NAMALWA (cell line): ENCODE data around the gene CHST15.

Experiments
- DNase-seq: peaks from one replicate; pipeline ENCODE4 v3.0.0-alpha.2; 2015; ENCODE audit warnings: low spot score

Gene CHST15

DNA sequence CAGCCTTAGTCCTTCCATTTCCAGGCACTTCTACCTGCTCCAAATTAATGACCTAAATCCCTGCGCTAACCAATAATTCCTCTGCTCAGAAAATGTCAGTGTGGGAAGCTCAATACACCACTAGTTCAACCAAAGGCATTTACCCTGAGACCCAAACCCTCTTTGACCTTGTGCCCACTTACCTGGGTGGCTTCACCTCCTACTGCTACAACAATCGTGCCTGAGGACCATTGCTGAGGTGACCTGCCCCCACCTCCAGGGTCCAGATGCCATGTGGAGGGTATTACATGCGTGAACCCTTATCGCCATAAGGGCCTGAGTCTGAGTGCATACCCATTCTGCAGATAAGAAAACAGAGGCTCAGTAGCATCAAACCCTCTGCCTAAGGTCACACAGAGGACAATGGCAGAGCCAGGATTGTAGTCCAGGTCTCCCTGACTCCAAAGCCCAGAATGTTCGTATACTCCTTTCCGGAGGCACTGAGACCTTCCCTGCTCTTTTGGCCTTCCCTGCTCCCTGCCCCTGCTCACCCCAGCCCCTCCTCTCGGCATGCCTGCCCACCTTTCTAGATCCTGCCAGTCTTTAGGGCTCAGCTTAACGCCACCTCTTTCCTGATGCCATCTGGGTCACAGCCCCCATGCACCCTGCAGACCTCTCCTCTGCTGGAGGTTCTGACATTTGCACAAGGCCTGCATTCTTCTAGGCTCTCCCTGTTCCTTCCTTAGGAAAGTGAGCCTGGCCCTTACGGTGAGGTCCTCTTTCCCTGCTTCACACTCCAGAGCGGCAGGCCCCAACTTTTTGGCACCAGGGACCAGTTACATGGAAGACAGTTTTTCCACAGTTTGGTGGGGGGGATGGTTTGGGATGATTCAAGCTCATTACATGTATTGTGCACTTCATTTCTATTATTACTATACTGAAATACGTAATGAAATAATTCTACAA is 94.9 kb downstream of the CHST15 start:
- DNase-seq: no peak

DNA sequence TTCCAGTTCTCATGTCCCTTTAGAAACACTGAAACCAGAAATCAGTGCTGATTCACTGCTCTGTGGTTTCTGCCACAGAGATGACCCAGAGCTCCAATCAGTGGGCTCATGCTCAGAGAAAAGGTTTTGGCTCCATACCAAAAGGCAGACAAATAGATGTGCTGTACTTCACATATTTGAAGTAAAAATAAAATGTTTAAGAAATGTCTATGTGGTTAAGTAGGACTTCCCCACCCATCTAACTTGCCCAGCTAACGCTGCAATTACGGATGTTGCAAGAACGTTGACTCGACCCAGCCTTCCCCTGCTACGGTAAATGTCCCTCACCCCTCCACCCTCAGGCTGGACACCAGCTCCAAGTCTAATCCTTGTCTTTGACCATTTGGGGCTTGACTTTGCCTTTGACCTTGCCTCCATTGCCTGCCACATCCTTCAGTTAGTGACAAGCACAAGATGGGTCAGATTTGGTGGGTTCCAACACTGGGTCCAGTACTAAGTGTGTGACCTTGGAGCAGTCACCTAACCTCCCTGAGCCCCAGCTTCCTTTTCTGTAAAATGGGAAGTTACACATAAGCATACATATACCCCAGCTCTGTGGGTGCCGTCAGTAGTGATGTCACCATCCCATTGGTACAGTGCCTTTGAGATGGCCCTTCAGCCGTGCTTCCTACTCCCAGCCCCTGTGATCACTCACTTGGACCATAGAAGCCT is 95.8 kb downstream of the CHST15 start:
- no peak for DNase-seq

DNA sequence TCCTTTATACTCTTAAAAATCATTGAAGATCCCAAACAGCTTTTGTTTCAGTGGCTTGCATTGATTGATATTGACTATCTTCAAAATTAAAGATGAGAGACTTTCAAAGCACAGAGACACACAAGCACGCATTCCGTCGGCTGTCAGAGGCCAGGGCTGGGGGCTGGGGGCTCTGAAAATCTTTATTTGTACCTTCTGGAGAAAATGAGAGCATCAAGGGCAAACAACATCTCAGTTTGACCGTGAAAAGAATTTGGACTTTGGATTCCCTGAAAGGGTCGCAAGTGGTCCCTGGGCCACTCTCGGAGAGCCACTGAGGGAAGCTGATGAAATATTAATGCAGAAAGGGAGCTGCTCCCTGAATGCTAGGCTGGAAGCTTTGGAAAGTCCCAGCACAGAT is 96.4 kb downstream of the CHST15 start:
- DNase-seq: no peak

DNA sequence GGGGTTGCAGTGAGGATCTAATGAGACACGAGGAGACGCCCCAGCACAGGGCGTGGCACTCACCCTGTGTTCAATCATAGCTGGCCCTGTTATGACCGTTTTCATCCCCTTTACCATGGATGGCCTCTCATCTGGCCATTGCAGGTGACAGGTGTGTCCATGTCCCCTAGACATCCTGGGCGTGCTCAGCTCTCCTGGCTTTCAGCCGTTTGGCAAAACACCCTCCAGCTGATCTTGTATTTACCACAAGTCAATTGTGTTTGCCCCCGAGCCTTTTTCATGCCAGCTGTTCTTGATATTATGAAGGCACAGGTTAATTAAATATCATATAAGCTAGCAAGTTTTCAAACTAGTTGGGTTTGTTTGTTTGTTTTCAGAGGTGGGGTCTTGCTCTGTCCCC is 97.1 kb downstream of the CHST15 start:
- no peak for DNase-seq

DNA sequence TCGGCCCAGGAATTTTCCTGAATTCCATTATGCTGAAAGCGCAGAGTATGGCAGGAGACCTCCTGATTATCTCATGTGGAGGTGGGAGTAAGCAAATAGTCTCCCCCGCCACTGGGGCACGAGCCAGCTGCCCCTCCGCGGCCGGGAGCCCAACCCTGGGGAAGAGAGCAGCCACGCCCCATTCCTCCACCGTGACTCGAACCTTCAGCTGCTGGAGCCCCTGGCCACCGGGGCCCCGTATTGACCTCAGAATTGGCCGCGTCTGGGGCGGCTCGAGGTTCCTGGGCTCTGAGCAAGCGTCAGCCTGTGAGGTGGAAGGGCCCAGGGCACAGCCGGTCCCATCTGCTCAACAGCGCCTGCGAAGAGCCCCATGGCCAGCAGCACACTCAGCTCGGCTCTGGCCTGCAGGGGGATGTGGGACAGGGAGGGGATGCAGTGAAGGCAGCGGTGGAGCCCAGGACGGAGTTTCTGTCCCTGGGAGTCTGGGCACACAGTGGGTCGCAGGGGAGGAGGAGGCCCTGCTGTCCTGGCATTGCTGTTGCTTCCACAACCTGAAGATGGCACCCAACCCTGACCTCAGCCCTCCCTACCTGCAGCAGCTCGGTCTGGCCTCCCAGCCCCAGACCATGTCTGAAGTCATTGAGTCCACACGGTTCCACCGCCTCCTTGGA is 97.8 kb downstream of the CHST15 start:
- DNase-seq: peak; percentile 74

DNA sequence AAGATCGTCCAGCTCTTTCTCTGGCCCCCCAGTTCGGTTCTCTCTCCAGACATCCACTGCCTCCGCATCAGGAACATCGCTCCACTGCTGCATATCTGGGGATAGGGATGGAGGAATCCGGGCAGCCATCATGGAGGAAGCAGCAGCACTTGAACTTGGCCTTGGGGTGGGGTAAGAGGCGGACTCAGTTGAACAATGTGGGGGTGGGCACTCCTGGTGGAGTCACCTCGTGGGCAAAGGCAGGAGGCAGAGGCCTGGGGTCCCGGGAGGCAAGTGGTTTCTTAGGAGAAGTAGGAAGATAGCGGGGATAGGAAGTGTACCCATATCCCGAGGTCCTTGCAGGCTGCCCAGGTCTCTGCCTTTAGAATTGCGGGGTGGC is 98.3 kb downstream of the CHST15 start:
- no peak for DNase-seq

DNA sequence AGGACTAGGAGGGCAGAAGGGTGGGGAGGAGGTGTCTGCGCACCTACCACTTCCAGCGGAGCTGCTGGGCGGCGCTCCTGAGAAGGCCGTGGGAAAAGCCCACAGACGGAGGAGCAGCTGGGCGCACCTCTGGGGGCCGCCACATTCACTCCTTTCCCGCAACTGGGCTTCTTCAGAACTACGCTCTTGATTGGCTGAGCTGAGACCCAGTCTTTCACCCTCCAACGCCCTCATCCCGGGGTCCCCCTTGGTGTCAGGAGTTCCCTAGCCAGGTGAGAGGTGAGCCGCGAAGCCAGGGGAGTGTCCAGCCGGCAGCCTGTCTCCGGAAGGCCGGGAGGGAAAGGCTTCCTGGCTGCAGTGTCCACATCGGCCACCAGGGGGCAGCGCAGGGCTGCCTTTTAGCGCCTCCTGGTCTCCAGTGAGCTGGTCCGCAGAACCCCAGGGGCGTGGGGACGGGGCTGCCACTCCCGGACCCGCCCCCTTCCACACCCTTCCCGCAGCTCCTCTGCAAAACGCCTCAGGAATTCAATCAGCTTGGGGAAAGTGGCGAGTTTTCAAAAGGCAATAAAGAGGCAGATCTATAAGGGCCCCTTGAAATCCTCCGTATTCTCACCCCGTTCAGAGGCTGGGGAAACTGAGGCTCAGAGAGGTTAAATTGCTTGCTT is 98.8 kb downstream of the CHST15 start:
- DNase-seq: peak; percentile 88

DNA sequence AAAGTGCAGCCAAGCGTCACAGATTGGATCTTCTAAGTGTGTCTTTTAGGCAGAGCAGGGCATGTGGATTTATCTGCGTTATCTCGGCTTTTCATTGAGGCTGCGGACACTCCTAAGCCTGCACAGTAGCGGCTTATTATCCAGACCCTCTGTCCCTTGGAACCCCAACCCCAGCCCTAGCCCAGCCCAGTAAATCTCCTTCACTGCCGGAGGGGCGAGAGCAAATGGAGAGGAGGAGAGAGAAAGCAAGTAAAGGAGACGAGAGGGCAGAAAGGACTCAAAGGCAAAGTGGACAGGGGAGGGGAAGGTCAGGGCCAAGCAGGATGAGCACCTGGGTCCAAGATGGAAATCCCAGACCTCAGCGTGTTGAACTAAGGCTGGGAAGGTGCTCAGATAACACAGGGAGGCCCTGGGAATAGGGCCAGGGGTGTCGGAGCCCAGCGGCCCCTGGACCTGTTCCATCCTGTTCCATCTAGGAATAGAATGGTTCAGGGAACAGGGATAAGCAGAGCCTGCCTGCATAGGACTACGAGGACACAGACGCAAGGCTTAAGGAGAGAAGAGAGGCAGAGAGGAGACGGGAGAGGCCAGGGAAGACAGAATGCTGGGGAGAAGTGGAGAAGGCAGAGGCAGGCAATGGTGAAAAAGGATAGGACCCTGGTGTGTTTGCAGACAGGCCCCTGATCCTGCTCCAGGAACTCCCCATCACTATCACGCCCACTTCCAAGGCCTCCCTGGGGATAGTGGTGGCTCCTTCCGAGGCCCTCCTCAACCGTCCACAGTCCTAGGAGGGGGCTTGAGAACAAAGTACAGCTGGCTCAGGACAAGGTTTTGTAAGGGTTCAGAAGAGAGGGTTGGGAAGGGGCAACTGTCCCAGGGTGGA is 99.6 kb downstream of the CHST15 start:
- DNase-seq: no peak

DNA sequence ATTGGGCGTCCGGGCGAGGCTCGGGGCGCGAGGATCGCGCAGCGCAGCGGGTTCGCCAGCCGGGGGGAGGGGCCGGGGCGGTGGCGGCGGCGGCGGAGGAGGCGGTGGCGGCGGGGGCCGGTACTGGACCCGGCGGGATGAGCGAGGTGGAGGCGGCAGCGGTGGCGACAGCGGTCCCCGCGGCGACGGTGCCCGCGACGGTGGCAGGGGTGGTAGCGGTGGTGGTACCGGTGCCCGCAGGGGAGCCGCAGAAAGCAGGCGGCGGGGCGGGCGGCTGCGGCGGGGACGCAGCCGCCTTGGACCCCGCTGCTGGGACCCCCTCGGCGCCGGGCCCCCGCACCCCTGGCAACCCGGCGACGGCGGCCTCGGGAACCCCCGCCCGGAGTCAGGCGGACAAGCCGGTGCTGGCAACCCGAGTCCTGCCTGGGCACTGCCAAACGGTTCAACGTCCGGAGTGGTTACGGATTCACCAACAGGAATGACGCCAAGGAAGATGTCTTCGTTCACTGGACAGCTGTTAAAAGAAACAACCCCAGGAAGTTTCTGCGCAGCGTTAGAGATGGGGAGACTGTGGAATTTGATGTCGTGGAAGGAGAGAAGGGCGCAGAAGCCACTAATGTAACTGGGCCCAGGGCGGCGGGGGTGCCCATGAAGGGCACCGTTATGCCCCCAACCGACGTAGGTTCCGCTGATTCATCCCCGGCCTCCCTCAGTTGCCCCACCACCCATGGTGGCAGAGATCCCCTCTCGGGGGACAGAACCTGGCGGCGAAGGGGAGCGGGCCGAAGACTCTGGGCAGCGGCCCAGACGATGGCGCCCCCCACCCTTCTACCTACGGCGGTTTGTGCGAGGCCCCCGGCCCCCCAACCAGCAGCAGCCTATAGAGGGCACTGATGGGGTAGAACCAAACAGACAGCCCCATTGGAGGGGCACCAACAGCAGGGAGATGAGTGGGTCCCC is 101.5 kb downstream of the CHST15 start:
- DNase-seq: no peak

DNA sequence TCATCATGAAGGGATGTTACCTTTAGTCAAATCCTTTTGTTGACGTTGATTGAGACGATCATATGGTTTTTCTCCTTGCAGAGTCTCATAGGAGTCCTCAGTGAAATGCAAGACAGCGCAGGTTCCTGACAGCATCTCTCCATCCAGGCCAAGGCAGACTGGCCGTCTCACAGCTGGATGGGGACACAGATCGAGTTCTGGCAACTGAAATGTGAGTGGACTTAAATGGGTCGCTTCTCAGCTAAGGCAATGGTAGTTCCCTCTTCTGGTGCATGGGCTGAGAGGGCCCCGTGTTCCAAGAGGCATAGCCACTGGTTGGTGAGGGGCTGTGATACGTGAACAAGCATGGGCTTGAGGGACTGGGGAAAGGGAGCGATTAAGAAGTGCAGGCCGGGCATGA is 102.5 kb downstream of the CHST15 start:
- no peak for DNase-seq

DNA sequence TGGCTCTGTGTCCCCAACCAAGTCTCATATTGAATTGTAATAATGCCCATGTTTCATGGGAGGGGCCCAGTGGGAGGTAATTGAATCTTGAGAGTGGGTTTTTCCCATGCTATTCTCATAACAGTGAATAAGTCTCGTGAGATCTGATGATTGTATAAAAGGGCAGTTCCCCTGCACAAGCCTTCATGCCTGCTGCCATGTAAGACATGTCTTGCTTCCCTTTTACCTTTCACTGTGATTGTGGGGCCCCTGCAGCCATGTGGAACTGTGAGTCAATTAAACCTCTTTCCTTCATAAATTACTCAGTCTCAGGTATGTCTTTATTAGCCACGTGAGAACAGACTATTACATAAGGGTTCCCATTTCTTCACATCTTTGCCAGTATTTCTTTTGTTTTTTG is 104.7 kb downstream of the CHST15 start:
- DNase-seq: no peak

DNA sequence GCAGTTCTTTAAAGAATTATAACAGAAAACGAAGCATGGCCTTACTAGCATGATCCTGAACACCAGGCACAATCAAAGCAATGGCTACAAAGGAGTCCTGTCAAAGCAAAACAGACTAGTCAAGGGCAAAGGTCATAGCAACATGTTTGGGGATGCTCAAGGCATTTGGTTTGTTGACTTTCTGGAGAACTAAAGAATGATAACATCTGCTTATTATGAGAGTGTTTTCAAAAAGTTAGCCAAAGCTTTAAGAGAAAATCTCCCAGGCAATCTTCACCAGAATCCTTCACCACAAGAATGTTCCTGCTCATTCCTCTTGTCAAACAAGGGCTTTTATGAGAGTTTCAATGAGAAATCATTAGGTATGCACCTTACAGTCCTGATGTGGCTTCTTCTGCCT is 106.7 kb downstream of the CHST15 start:
- DNase-seq: no peak

DNA sequence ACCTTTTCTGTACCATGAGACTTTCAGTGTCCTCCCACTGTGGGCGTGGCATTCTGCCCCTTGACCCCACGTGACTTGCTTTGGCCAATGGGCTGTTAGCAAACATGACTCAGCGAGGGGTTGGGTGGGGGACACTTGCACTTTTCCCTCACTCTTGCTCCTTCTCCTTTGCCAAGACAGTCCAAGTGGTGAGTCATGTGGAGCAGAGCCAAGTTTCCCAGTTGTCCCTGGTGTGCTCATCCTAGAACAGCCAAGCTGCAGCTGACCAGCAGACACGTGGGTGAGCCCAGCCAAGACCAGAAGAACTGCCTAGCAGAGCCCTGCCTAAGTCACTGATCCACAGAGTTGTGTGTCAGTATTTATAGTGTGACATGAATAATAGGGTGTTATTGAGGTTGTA is 119.0 kb downstream of the CHST15 start:
- peak; percentile 74 for DNase-seq

DNA sequence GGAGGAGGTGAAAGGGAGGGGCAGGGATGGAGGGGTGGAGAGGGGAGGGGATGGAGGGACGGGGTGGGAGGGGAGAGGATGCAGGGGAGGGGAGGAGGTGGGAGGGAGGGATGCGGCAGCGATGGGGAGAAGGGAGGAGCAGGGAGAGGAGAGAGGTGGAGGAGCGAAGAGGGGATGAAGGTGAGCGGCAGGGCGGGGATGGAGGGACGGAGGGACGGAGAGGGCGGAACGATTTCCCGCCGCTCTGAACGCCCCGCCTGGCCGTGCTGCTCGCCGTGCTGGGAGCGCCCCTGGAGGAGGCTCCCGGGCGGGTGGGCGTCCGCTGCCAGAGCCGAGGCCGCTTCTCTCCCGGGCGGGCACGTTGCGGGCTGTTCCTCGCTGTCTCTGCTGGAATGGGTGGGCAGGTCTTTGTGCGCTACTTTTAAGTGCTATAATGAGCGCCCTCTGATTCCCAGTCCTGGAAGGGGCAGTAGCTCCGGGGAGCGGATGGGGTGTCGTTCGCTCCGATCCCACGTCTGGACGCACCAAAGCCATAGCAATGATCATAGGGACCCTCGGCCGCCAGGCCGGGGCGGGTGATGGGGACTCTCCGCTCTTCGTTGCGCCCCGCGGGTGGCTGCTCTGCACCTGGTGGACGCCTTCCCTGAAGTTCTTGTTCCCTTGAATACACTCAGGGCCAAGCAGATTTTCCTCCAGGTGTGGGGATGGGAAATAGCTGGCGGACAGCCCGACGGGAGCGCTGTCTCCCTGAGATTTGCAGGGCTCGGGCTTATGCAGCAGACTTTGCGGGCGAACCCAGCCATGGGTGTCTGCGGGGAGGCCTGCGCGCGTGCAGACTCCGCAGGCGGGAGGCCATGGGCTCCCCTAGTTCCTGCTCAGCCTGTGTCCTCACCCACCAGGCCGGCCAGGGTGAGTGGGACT is 120.7 kb downstream of the CHST15 start:
- DNase-seq: no peak

DNA sequence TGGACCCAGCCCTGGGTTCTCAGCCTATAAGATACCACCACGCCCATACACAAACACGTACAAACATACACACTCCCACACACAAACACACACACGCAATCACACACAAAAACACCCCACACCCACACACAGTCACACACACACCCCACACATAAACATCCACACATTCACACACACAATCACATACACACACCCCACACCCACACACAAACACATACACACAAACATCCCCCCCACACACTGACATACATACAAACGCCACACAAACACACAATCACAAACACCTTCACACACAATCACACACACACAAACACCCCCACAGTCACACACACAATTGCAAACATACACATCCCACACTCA is 122.5 kb downstream of the CHST15 start:
- no peak for DNase-seq

DNA sequence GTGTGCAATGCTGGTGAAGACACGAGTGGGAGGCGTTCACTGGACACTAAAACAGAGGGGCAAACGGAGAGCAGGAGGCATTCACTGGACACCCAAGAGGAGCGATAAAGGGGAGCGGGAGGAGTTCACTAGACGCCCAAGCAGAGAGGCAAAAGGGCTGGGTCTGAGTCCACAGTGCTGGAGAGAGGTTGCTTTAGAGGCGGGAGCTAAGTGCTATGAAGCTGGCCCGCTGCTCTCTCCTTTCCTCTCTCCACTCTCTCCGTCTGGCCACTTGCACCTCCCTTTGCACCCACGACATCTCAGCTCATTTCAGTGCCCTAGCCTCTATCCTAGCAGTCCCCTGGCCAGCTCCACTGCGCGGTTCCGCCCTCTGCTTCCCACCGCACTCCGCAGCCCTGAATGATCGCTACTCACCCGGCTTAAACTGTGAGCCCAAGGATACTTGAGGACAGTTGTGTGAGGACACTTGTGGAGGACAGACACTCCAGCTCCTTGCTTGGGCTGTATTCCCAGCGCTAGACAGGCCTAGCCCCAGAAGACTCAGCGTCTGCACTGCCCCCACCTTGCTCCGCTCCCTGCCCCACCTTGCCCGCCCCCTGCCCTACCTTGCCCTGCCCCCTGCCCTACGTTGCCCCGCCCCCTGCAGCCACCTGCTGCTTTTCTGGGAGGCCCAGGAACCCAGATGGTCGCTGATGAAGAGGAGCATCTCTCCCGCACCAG is 123.0 kb downstream of the CHST15 start:
- DNase-seq: peak; percentile 40

DNA sequence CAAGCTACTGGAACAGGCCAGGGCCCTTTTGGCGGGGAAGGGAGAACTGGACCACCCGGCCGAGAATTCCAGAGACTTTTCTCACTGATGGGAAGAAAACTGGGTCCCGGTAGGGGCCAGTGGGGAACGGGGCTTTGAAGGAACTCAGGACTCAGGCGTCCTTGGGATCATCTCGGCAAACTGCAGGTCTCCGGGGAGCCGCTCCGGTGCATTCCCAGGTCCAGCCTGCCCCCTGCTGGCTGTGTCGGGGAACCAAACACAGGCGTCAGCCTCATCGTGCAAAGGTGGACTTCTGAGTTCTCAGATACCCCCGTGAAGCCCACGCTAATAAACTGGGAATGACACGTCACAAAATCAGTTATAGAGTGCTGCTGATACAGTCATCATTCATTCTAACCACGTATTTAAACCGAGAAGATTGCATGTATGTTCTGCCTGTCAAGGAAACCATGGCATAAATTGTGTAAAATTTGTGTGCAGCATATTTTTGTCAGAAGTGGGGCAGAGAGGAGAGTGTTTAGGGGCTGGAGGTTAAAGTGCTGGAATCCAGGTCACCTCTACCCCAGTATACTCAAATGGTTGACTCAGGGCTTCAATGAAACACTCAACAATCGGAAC is 125.7 kb downstream of the CHST15 start:
- peak; percentile 70 for DNase-seq

DNA sequence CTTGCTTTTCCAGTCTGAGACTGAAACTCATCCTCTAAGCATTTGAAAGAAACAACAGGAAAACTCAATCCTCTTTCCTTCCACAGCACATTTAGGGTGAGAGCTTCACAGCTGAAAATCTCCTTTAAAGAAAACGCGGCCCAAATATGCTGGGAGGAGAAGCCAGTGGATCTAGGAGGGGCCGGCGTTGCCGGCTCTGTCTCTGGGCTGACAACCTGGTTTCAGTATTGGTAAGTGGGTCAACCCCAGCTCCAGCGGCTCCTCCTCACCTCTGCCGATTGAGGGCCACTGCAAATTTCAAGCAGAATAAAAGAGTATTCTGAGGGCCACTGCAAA is 126.5 kb downstream of the CHST15 start:
- no peak for DNase-seq
